ENCODE measurements around the gene CIPC. TPM values are rescaled to one million over a fixed set of nuclear protein-coding genes. Genes with fewer than 3 reads are reported as not detected.

Gene CIPC
- total RNA-seq, 1 donor from 2014 or later, result 12.4 TPM

DNA sequence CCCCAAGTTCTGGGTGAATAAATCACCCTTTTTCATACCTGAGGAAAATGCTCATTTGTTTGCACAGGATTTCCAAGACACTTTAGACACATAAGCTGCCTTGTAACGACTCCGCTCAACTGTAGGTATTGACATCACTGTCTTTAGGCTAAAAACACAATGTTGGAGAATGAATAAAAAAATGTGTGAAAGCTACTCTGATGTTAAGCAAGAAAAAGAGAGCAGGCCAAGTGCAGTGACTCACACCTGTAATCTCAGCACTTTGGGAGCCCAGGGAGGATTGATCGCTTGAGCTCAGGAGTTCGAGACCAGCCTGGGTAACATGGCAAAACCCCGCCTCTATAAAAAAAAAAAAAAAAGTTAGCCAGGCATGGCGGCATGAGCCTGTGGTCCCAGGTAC is 11.1 kb upstream of the CIPC start:
- H3K27ac Mint-ChIP-seq (ENCODE audit: unreplicated experiment), result no peak overlapping the region
- H3K4me3 Mint-ChIP-seq (ENCODE audit: unreplicated experiment), result no peak overlapping the region
- H3K36me3 Mint-ChIP-seq (ENCODE audit: unreplicated experiment), result no peaks in the 10 kb centered on the region
- no peaks in the 10 kb centered on the region for H3K4me1 Mint-ChIP-seq (ENCODE audit: unreplicated experiment)
- H3K9me3 Mint-ChIP-seq (ENCODE audit: unreplicated experiment), result peaks cover 7% of the 10 kb centered on the region
- DNase-seq (ENCODE audit: extremely low spot score, unreplicated experiment), result no peak
- TF ChIP-seq, protein P1, sequence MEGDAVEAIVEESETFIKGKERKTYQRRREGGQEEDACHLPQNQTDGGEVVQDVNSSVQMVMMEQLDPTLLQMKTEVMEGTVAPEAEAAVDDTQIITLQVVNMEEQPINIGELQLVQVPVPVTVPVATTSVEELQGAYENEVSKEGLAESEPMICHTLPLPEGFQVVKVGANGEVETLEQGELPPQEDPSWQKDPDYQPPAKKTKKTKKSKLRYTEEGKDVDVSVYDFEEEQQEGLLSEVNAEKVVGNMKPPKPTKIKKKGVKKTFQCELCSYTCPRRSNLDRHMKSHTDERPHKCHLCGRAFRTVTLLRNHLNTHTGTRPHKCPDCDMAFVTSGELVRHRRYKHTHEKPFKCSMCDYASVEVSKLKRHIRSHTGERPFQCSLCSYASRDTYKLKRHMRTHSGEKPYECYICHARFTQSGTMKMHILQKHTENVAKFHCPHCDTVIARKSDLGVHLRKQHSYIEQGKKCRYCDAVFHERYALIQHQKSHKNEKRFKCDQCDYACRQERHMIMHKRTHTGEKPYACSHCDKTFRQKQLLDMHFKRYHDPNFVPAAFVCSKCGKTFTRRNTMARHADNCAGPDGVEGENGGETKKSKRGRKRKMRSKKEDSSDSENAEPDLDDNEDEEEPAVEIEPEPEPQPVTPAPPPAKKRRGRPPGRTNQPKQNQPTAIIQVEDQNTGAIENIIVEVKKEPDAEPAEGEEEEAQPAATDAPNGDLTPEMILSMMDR (IDR thresholded peaks at IDR 0.05), result no peak
- H3K27me3 Mint-ChIP-seq (ENCODE audit: unreplicated experiment), result peaks cover 31% of the 10 kb centered on the region

DNA sequence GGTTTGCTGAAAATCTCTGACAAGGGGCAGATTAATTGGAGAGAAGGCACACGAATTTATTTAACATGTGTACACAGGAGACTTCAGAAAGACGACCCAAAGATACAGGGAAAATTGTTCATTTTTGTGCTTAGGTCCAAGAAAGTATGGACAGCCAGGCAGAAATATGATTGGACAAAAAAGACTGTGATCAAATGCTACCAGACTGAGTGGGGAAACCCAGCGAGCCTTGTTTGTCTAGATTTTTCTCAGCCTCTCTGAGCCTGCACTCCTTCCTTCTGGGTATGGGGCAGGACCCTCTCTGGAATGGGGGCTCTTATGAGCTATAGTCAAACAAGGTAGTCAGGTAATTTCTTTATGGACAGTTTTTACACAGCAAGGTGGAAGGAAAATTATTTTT is 10.4 kb upstream of the CIPC start:
- H3K27me3 Mint-ChIP-seq (ENCODE audit: unreplicated experiment), result peaks cover 31% of the 10 kb centered on the region
- H3K36me3 Mint-ChIP-seq (ENCODE audit: unreplicated experiment), result no peaks in the 10 kb centered on the region
- H3K27ac Mint-ChIP-seq (ENCODE audit: unreplicated experiment), result no peak overlapping the region
- TF ChIP-seq, protein P1 (IDR thresholded peaks at IDR 0.05), result no peak
- DNase-seq (ENCODE audit: extremely low spot score, unreplicated experiment), result no peak
- no peak overlapping the region for H3K4me3 Mint-ChIP-seq (ENCODE audit: unreplicated experiment)
- no peaks in the 10 kb centered on the region for H3K4me1 Mint-ChIP-seq (ENCODE audit: unreplicated experiment)
- peaks cover 7% of the 10 kb centered on the region for H3K9me3 Mint-ChIP-seq (ENCODE audit: unreplicated experiment)

DNA sequence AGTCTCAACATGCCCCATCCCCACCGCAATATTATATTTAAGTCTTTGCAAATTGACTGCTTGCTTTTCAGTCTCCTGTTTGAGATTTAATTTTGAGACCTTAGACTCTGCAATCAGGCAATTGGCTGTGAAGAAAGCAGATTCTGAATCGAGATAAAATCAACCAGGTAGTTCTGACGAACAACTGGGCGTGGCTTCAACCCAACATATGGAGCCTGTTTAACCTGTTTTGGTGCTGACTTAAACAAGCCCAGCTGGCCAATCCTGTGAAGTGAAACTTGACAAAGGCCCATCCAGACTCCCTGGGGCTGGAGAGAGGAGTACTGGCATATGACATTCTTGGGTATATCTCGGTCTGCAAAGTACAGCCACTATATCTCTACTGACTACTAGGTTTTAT is 9.8 kb upstream of the CIPC start:
- no peak for DNase-seq (ENCODE audit: extremely low spot score, unreplicated experiment)
- H3K4me3 Mint-ChIP-seq (ENCODE audit: unreplicated experiment), result no peak overlapping the region
- no peaks in the 10 kb centered on the region for H3K4me1 Mint-ChIP-seq (ENCODE audit: unreplicated experiment)
- no peaks in the 10 kb centered on the region for H3K36me3 Mint-ChIP-seq (ENCODE audit: unreplicated experiment)
- TF ChIP-seq, protein P1 (IDR thresholded peaks at IDR 0.05), result no peak
- peaks cover 31% of the 10 kb centered on the region for H3K27me3 Mint-ChIP-seq (ENCODE audit: unreplicated experiment)
- H3K27ac Mint-ChIP-seq (ENCODE audit: unreplicated experiment), result no peak overlapping the region
- H3K9me3 Mint-ChIP-seq (ENCODE audit: unreplicated experiment), result peaks cover 7% of the 10 kb centered on the region

DNA sequence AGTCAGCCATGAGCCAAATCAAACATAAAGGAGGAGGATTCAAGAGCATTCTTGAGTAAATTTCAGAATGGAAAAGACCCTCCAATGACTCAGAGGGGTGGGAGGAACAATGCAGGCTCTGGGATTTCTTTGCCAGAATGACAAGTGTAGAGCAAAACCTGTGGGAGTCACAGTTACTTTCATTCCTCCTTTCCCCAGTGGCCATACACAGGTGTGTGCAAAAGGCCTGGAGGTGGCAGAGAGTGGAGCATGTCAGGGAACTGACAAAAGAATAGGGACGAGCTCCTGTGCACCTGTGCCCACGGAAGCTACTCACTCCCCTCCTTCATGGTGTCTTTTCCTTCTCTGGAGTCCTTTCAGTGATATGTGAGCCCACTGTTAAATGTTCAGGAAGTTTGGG is 9.4 kb upstream of the CIPC start:
- Mint-ChIP-seq H3K4me3 (ENCODE audit: unreplicated experiment) (no peak overlapping the region), H3K27me3 (ENCODE audit: unreplicated experiment) (peaks cover 31% of the 10 kb centered on the region), H3K4me1 (ENCODE audit: unreplicated experiment) (no peaks in the 10 kb centered on the region), H3K9me3 (ENCODE audit: unreplicated experiment) (peaks cover 7% of the 10 kb centered on the region), H3K36me3 (ENCODE audit: unreplicated experiment) (no peaks in the 10 kb centered on the region), H3K27ac (ENCODE audit: unreplicated experiment) (no peak overlapping the region)
- DNase-seq (ENCODE audit: extremely low spot score, unreplicated experiment), result no peak
- TF ChIP-seq, protein P1 (IDR thresholded peaks at IDR 0.05), result no peak

DNA sequence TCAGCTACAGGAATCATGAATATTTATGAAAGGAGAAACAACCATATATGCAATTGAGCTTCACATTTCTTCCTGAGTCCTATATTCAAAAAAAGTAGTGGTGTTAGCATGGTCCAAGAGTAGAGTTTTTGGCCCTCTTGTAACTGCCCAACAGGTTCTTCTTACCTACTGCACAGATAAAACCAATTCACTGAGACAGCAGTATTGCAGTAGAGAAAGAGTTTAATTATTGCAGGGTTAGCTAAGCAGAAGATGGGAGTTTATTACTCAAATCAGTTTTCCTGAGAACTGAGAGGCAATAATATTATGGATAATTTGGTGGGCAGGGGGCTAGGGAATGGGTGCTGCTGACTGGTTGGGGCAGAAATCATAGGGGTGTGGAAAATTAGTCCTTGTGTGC is 6.5 kb upstream of the CIPC start:
- no peak overlapping the region for H3K27ac Mint-ChIP-seq (ENCODE audit: unreplicated experiment)
- DNase-seq (ENCODE audit: extremely low spot score, unreplicated experiment), result no peak
- H3K9me3 Mint-ChIP-seq (ENCODE audit: unreplicated experiment), result peaks cover 7% of the 10 kb centered on the region
- H3K4me3 Mint-ChIP-seq (ENCODE audit: unreplicated experiment), result no peak overlapping the region
- peaks cover 7% of the 10 kb centered on the region for H3K4me1 Mint-ChIP-seq (ENCODE audit: unreplicated experiment)
- H3K27me3 Mint-ChIP-seq (ENCODE audit: unreplicated experiment), result peaks cover 15% of the 10 kb centered on the region
- TF ChIP-seq, protein P1 (IDR thresholded peaks at IDR 0.05), result no peak
- no peaks in the 10 kb centered on the region for H3K36me3 Mint-ChIP-seq (ENCODE audit: unreplicated experiment)

Measured in osteocyte (in vitro differentiated cells).